K562 (cell line): ENCODE measurements around the gene EHMT2. TPM values are rescaled to one million over a fixed set of nuclear protein-coding genes. Genes with fewer than 3 reads are reported as not detected.

Experiments used
- KAT7 ChIP-seq: sonication (generic); formaldehyde crosslinking; IDR thresholded peaks from 2 replicates; pipeline ENCODE4 v1.8.0; 2022; ENCODE audit warnings: missing genetic modification reagents, mild to moderate bottlenecking, borderline replicate concordance
- RBM17 ChIP-seq: fragments of 200-400 bp; formaldehyde crosslinking; IDR thresholded peaks from 2 replicates; pipeline ENCODE4 v1.6.1; 2017; ENCODE audit warnings: low read depth, mild to moderate bottlenecking, low read length, borderline replicate concordance
- WHSC1 ChIP-seq: IDR thresholded peaks from one replicate; pipeline ENCODE4 v1.6.1; 2012; ENCODE audit warnings: low read length, control low read depth, inconsistent platforms
- polyA plus RNA-seq, 8 experiments: library from polyadenylated mRNA; depleted of rRNA in 4 of 8; stranded (reverse) in 5 of 8; unstranded in 3 of 8; fragments of >200 nt; fragmentation: Nextera tagmentation in 2 of 8; fragmentation: Illumina TruSeq in 1 of 8; extraction: Ambion mirVana in 2 of 8; extraction: Trizol in 1 of 8; gene quantifications; 2 replicates each; pipeline versions ENCODE4 v1.2.1 to v1.2.3, GENCODE V29; 2011 to 2014; ENCODE audit warnings: inconsistent platforms in 1 of 8, missing spikeins in 1 of 8
- total RNA-seq, 7 experiments: library from RNA; depleted of rRNA in 6 of 7; stranded (reverse); fragments of >200 nt in 6 of 7; fragmentation: Illumina TruSeq in 2 of 7; extraction: Trizol in 2 of 7; gene quantifications; 2 replicates each; pipeline versions ENCODE4 v1.2.1 to v1.2.3, GENCODE V29; 2011 to 2021; ENCODE audit warnings: low replicate concordance in 1 of 7
- TF ChIP-seq, protein P1 (sequence below), 2 experiments: fragments of 450-650 bp in 1 of 2; sonication (generic) in 1 of 2; formaldehyde crosslinking in 1 of 2; IDR thresholded peaks; 2 replicates each; pipeline versions ENCODE4 v1.7.1 to v1.9.0; 2016 to 2022; ENCODE audit warnings: inconsistent platforms in 1 of 2, mild to moderate bottlenecking in 1 of 2, missing genetic modification reagents in 1 of 2

The EHMT2 gene
- total and polyA plus RNA-seq, 9 of the 15 experiments (the other 6 are each of a cell fraction or from before 2014, with no cell fraction given): 2.1 to 63.8 (median 38.5) TPM

- TF ChIP-seq, protein P1, sequence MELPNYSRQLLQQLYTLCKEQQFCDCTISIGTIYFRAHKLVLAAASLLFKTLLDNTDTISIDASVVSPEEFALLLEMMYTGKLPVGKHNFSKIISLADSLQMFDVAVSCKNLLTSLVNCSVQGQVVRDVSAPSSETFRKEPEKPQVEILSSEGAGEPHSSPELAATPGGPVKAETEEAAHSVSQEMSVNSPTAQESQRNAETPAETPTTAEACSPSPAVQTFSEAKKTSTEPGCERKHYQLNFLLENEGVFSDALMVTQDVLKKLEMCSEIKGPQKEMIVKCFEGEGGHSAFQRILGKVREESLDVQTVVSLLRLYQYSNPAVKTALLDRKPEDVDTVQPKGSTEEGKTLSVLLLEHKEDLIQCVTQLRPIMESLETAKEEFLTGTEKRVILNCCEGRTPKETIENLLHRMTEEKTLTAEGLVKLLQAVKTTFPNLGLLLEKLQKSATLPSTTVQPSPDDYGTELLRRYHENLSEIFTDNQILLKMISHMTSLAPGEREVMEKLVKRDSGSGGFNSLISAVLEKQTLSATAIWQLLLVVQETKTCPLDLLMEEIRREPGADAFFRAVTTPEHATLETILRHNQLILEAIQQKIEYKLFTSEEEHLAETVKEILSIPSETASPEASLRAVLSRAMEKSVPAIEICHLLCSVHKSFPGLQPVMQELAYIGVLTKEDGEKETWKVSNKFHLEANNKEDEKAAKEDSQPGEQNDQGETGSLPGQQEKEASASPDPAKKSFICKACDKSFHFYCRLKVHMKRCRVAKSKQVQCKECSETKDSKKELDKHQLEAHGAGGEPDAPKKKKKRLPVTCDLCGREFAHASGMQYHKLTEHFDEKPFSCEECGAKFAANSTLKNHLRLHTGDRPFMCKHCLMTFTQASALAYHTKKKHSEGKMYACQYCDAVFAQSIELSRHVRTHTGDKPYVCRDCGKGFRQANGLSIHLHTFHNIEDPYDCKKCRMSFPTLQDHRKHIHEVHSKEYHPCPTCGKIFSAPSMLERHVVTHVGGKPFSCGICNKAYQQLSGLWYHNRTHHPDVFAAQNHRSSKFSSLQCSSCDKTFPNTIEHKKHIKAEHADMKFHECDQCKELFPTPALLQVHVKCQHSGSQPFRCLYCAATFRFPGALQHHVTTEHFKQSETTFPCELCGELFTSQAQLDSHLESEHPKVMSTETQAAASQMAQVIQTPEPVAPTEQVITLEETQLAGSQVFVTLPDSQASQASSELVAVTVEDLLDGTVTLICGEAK (IDR thresholded peaks at IDR 0.05): no peak
- TF ChIP-seq, protein P1 (CRISPR knock-in tag; IDR thresholded peaks at IDR 0.05): no peak
- no peak for TF ChIP-seq RBM17
- no peak for TF ChIP-seq KAT7 (CRISPR knock-in tag)
- TF ChIP-seq WHSC1: peak; percentile 12
These were observed 10.1 kb downstream of the EHMT2 start (continued) for GRCh38 chr6:31887173-31888007.
